Thoracic aorta (tissue), 2 donors: ENCODE measurements around the gene ZNF280A. TPM values are rescaled to one million over a fixed set of nuclear protein-coding genes. Genes with fewer than 3 reads are reported as not detected.

Source experiments
- ATAC-seq: fragments of 150-250 bp; one replicate; pipeline ENCODE4 v1.8.0; 2017; ENCODE audit warnings: low read depth; ENCODE audit not compliant: insufficient number of reproducible peaks, low FRiP score
- DNase-seq: peaks from one replicate; pipeline ENCODE4 v3.0.0-alpha.2; 2020; ENCODE audit warnings: low spot score
- H3K27ac ChIP-seq, 2 donors: fragments of 200-600 bp; sonication (generic); 1 replicate in 1 of 2; 2 replicates in 1 of 2; pipeline ENCODE4 v1.5.1; 2016; ENCODE audit warnings: mild to moderate bottlenecking in 2 of 2, moderate library complexity in 2 of 2
- H3K27me3 ChIP-seq: fragments of 200-600 bp; sonication (generic); replicated peaks from 2 replicates; pipeline ENCODE4 v1.6.0; 2016; ENCODE audit warnings: mild to moderate bottlenecking; ENCODE audit not compliant: insufficient read depth
- H3K36me3 ChIP-seq: fragments of 200-600 bp; sonication (generic); one replicate; pipeline ENCODE4 v1.5.1; 2016
- H3K4me1 ChIP-seq, 2 donors: fragments of 200-600 bp; sonication (generic); 1 replicate in 1 of 2; 2 replicates in 1 of 2; pipeline versions ENCODE4 v1.5.1 to v1.6.0; 2016; ENCODE audit warnings: low read depth in 2 of 2, mild to moderate bottlenecking in 1 of 2; ENCODE audit not compliant: control insufficient read depth in 1 of 2
- H3K4me3 ChIP-seq: fragments of 200-600 bp; sonication (generic); 2 replicates; pipeline ENCODE4 v1.5.1; 2016; ENCODE audit warnings: mild to moderate bottlenecking
- H3K9me3 ChIP-seq: fragments of 200-600 bp; sonication (generic); 2 replicates; pipeline ENCODE4 v1.5.1; 2016
- CTCF ChIP-seq: fragments of 200-600 bp; sonication (generic); IDR thresholded peaks from one replicate; pipeline ENCODE4 v1.5.1; 2019; ENCODE audit warnings: antibody characterized with exemption
- total RNA-seq, 2 donors: library from RNA; depleted of rRNA; stranded (reverse); fragments of >200 nt; gene quantifications; one replicate each; pipeline versions ENCODE4 v1.1.0 to v1.2.3, GENCODE V29; 2016

Gene ZNF280A
- total RNA-seq, 2 donors from 2014 or later: not detected

- Histone ChIP-seq H3K27me3 (no peaks in the 10 kb centered on the region), H3K36me3 (no peaks in the 10 kb centered on the region), H3K4me3 (no peak overlapping the region), H3K9me3 (no peaks in the 10 kb centered on the region), H3K27ac (no peak overlapping the region), H3K4me1 (no peaks in the 10 kb centered on the region)
- DNase-seq (no peak), ATAC-seq (no peak)
- TF ChIP-seq CTCF: no peak
These were observed 18.3 kb upstream of the ZNF280A start for GRCh38 chr22:22538226-22538989.

GRCh38 chr22:22536916-22537315 lies 16.8 kb upstream of the ZNF280A start:
- DNase-seq: no peak
- Histone ChIP-seq H3K27ac (no peak overlapping the region), H3K9me3 (no peaks in the 10 kb centered on the region), H3K36me3 (no peaks in the 10 kb centered on the region), H3K27me3 (no peaks in the 10 kb centered on the region), H3K4me1 (no peaks in the 10 kb centered on the region), H3K4me3 (no peak overlapping the region)
- no peak for ATAC-seq
- no peak for TF ChIP-seq CTCF

- TF ChIP-seq CTCF: no peak
- Histone ChIP-seq H3K4me1 (no peaks in the 10 kb centered on the region), H3K9me3 (no peaks in the 10 kb centered on the region), H3K36me3 (no peaks in the 10 kb centered on the region), H3K27me3 (no peaks in the 10 kb centered on the region), H3K4me3 (no peak overlapping the region), H3K27ac (no peak overlapping the region)
- DNase-seq: no peak
- no peak for ATAC-seq
These were observed 16.4 kb upstream of the ZNF280A start for GRCh38 chr22:22536515-22536914.

- Histone ChIP-seq H3K4me1 (no peaks in the 10 kb centered on the region), H3K27ac (no peak overlapping the region), H3K4me3 (no peak overlapping the region), H3K27me3 (no peaks in the 10 kb centered on the region), H3K9me3 (no peaks in the 10 kb centered on the region), H3K36me3 (no peaks in the 10 kb centered on the region)
- ATAC-seq (no peak), DNase-seq (no peak)
- TF ChIP-seq CTCF: no peak
These were observed 15.6 kb upstream of the ZNF280A start for GRCh38 chr22:22535662-22536061.

- no peak for TF ChIP-seq CTCF
- no peak for DNase-seq
- Histone ChIP-seq H3K27ac (no peak overlapping the region), H3K4me3 (no peak overlapping the region), H3K9me3 (no peaks in the 10 kb centered on the region), H3K36me3 (no peaks in the 10 kb centered on the region), H3K4me1 (no peaks in the 10 kb centered on the region), H3K27me3 (no peaks in the 10 kb centered on the region)
- ATAC-seq: no peak
These were observed 14.7 kb upstream of the ZNF280A start for GRCh38 chr22:22534604-22535415.
